ENCODE measurements around the gene POLR2E.
"Not testable (repeated sequence)": the region's sequence is repeated elsewhere in the genome, so short reads cannot be mapped to it uniquely, and the experiment has no call there.

DNA sequence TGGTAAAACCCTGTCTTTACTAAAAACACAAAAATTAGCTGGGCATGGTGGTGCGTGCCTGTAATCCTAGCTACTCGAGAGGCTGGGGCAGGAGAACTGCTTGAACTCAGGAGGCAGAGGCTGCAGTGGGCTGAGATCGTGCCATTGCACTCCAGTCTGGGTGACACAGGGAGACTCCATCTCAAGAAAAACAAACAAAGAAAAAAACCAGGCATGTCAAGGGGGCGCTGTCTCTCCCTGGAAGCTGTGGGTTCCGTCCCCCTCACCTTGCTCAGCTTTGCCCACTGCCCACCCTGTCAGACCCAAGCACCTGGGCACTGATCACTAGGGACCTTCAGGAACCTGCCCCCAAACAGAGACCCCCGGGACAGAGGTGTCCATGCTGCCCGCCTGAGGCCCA, 33.9 kb upstream of the POLR2E start:
- TF ChIP-seq, protein P1, sequence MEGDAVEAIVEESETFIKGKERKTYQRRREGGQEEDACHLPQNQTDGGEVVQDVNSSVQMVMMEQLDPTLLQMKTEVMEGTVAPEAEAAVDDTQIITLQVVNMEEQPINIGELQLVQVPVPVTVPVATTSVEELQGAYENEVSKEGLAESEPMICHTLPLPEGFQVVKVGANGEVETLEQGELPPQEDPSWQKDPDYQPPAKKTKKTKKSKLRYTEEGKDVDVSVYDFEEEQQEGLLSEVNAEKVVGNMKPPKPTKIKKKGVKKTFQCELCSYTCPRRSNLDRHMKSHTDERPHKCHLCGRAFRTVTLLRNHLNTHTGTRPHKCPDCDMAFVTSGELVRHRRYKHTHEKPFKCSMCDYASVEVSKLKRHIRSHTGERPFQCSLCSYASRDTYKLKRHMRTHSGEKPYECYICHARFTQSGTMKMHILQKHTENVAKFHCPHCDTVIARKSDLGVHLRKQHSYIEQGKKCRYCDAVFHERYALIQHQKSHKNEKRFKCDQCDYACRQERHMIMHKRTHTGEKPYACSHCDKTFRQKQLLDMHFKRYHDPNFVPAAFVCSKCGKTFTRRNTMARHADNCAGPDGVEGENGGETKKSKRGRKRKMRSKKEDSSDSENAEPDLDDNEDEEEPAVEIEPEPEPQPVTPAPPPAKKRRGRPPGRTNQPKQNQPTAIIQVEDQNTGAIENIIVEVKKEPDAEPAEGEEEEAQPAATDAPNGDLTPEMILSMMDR (IDR thresholded peaks at IDR 0.05; ENCODE audit: insufficient read depth, low read length): not testable (repeated sequence)
- TF ChIP-seq POLR2AphosphoS5 (IDR thresholded peaks at IDR 0.05; ENCODE audit: low read depth): not testable (repeated sequence)
